Hematopoietic multipotent progenitor cell treated with erythropoietin and hydrocortisone succinate and interleukin-3 and kit ligand, for 6 days (in vitro differentiated cells): ENCODE data around the gene IFI30.

Experiments used
- DNase-seq: peaks from one replicate; pipeline ENCODE4 v3.0.0-alpha.2; 2015

Gene IFI30

GRCh38 chr19:18173572-18174288 lies at the start of gene IFI30:
Gene IFI30, plus strand, starts transcription at chr19:18173813. Its CDS starts 29 bp downstream, at chr19:18173842.
- DNase-seq: peak; percentile 84

GRCh38 chr19:18123819-18124218 lies 49.8 kb upstream of the IFI30 start:
- DNase-seq: no peak

- DNase-seq: no peak
Measured at GRCh38 chr19:18126097-18126496, 47.5 kb upstream of the IFI30 start.

GRCh38 chr19:18128044-18128443 lies 45.6 kb upstream of the IFI30 start:
- no peak for DNase-seq

- no peak for DNase-seq
Measured at GRCh38 chr19:18128805-18129204, 44.8 kb upstream of the IFI30 start.

- no peak for DNase-seq
Measured at GRCh38 chr19:18130523-18131242, 42.9 kb upstream of the IFI30 start.

- DNase-seq: no peak
Measured at GRCh38 chr19:18131841-18132596, 41.6 kb upstream of the IFI30 start.

GRCh38 chr19:18135712-18136584 lies 37.7 kb upstream of the IFI30 start:
- DNase-seq: no peak

GRCh38 chr19:18137242-18137641 lies 36.4 kb upstream of the IFI30 start:
- no peak for DNase-seq

GRCh38 chr19:18137657-18138339 lies 35.8 kb upstream of the IFI30 start:
- DNase-seq: no peak

GRCh38 chr19:18140473-18140872 lies 33.1 kb upstream of the IFI30 start:
- no peak for DNase-seq

GRCh38 chr19:18141031-18141430 lies 32.6 kb upstream of the IFI30 start:
- no peak for DNase-seq

GRCh38 chr19:18143902-18144301 lies 29.7 kb upstream of the IFI30 start:
- DNase-seq: no peak

GRCh38 chr19:18144361-18144760 lies 29.3 kb upstream of the IFI30 start:
- no peak for DNase-seq

- DNase-seq: no peak
Measured at GRCh38 chr19:18144906-18145305, 28.7 kb upstream of the IFI30 start.

GRCh38 chr19:18145391-18145999 lies 28.1 kb upstream of the IFI30 start:
- DNase-seq: no peak

- no peak for DNase-seq
Measured at GRCh38 chr19:18147396-18147795, 26.2 kb upstream of the IFI30 start.

- DNase-seq: no peak
Measured at GRCh38 chr19:18149596-18149975, 24.0 kb upstream of the IFI30 start.

- DNase-seq: no peak
Measured at GRCh38 chr19:18150776-18151624, 22.6 kb upstream of the IFI30 start.

GRCh38 chr19:18152442-18152816 lies 21.2 kb upstream of the IFI30 start:
- DNase-seq: peak; percentile 100
